ENCODE measurements around the gene TFCP2L1. TPM values are rescaled to one million over a fixed set of nuclear protein-coding genes. Genes with fewer than 3 reads are reported as not detected.

The TFCP2L1 gene
- total RNA-seq, 1 experiment from 2014 or later, result 4.3 TPM

- TF ChIP-seq SP1 (CRISPR knock-in tag; conservative IDR thresholded peaks at IDR 0.05), result no peak
Observed at GRCh38 chr2:121196132-121196848, 88.7 kb downstream of the TFCP2L1 start (continued).

- ChIA-PET CTCF (no interaction called here), POLR2A (no interaction called here)
- Mint-ChIP-seq H3K27me3 (ENCODE audit: low read depth) (no peaks in the 10 kb centered on the region; the same call in 1 of the 2 replicates), H3K4me3 (no peak overlapping the region), H3K27ac (no peak overlapping the region), H3K9me3 (no peaks in the 10 kb centered on the region), H3K4me1 (peaks cover 12% of the 10 kb centered on the region), H3K36me3 (no peaks in the 10 kb centered on the region)
- no peak for ATAC-seq
- DNase-seq (ENCODE audit: low spot score), result no peak
- TF ChIP-seq SMAD4 (CRISPR knock-in tag; IDR thresholded peaks at IDR 0.05), result no peak
- TF ChIP-seq ZMAT4 (CRISPR knock-in tag; IDR thresholded peaks at IDR 0.05), result no peak
- no peak for TF ChIP-seq NR1H2 (CRISPR knock-in tag; IDR thresholded peaks at IDR 0.05)
- TF ChIP-seq E2F5 (CRISPR knock-in tag; IDR thresholded peaks at IDR 0.05), result no peak
- TF ChIP-seq PRRX2 (CRISPR knock-in tag; IDR thresholded peaks at IDR 0.05), result no peak
- no peak for TF ChIP-seq ZNF512 (CRISPR knock-in tag; IDR thresholded peaks at IDR 0.05; ENCODE audit: borderline replicate concordance)
- TF ChIP-seq CREM (CRISPR knock-in tag; IDR thresholded peaks at IDR 0.05), result no peak
- no peak for TF ChIP-seq USF1 (CRISPR knock-in tag; IDR thresholded peaks at IDR 0.05)
- TF ChIP-seq TP53 (CRISPR knock-in tag; IDR thresholded peaks at IDR 0.05), result no peak
Observed at GRCh38 chr2:121195036-121195435, 90.0 kb downstream of the TFCP2L1 start.

- Mint-ChIP-seq H3K36me3 (no peaks in the 10 kb centered on the region), H3K4me3 (no peak overlapping the region), H3K4me1 (peaks cover 12% of the 10 kb centered on the region), H3K27me3 (ENCODE audit: low read depth) (no peaks in the 10 kb centered on the region; the same call in 1 of the 2 replicates), H3K27ac (no peak overlapping the region), H3K9me3 (no peaks in the 10 kb centered on the region)
- CTCF ChIA-PET, result no interaction called here
- no peak for DNase-seq (ENCODE audit: low spot score)
- no peak for ATAC-seq
- POLR2A ChIA-PET, result no interaction called here
- TF ChIP-seq ATF2 (CRISPR knock-in tag; IDR thresholded peaks at IDR 0.05; ENCODE audit: borderline replicate concordance, low read depth) (no peak), ZNF423 (CRISPR knock-in tag; IDR thresholded peaks at IDR 0.05) (no peak), ZNF232 (CRISPR knock-in tag; IDR thresholded peaks at IDR 0.05) (no peak), ETV6 (CRISPR knock-in tag; IDR thresholded peaks at IDR 0.05) (no peak), ARID4B (CRISPR knock-in tag; IDR thresholded peaks at IDR 0.05; ENCODE audit: borderline replicate concordance) (no peak), OVOL2 (CRISPR knock-in tag; IDR thresholded peaks at IDR 0.05; ENCODE audit: borderline replicate concordance) (no peak), HMGXB4 (CRISPR knock-in tag; IDR thresholded peaks at IDR 0.05) (no peak), NR2C2 (CRISPR knock-in tag; IDR thresholded peaks at IDR 0.05) (no peak), KAT7 (CRISPR knock-in tag; IDR thresholded peaks at IDR 0.05; ENCODE audit: borderline replicate concordance) (no peak)
Observed at GRCh38 chr2:121194626-121195025, 90.4 kb downstream of the TFCP2L1 start.
